Adrenal gland (tissue), 5 donors: ENCODE data around the gene SCUBE1.

Source experiments
- CTCF ChIP-seq, 6 experiments: fragments of 450-650 bp in 4 of 6; fragments of 200-600 bp in 2 of 6; sonication (generic) in 1 of 6; IDR thresholded peaks; 1 replicate in 5 of 6; 2 replicates in 1 of 6; pipeline versions ENCODE4 v1.5.1 to v1.8.0; 2016 to 2021; ENCODE audit warnings: antibody characterized with exemption in 6 of 6, mild to moderate bottlenecking in 2 of 6, moderate library complexity in 1 of 6
- POLR2A ChIP-seq, 2 donors: fragments of 450-650 bp; IDR thresholded peaks; one replicate each; pipeline ENCODE4 v1.6.1; 2017; ENCODE audit warnings: antibody characterized with exemption in 2 of 2, mild to moderate bottlenecking in 2 of 2, moderate library complexity in 1 of 2
- donor health status: DM: no; HTN: no; CAD: no.

DNA sequence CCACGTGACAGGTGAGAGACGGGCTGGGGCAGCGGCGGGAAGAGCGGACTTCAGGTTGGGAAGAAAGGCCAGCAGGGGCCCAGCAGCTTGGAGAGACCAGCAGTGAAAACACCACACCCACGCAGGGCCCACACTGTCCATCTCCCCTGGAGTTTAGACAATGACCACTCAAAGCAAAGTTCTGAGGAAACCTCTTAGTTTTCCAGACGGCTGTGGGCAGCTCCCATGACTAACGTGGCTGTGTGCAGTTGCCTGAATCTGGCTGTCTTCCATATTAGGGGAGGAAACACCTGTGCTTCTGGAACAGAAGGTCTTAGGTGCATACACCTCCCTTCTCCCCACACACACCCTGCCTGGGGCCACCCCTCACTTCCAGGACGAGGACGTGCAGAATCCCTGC lies 85.6 kb downstream of the SCUBE1 start:
- no peak for TF ChIP-seq POLR2A (IDR thresholded peaks at IDR 0.05)
- no peak for TF ChIP-seq CTCF (IDR thresholded peaks at IDR 0.05)
